Skin of body (tissue), 3 donors: ENCODE measurements around the gene CXorf65. TPM values are rescaled to one million over a fixed set of nuclear protein-coding genes. Genes with fewer than 3 reads are reported as not detected.

Experiments used
- DNase-seq: peaks from one replicate; lab custom pipeline; 2025; lab: John Stamatoyannopoulos, UW
- small RNA-seq: library from RNA; depleted of rRNA; stranded (forward); fragments of <200 nt; gene quantifications from one replicate; pipeline ENCODE3, GENCODE V24; 2014; ENCODE audit warnings: low replicate concordance
- total RNA-seq: library from RNA; depleted of rRNA; stranded (reverse); fragments of >200 nt; gene quantifications from one replicate; pipeline ENCODE4 v1.2.3, GENCODE V29; 2014

CXorf65 gene
- total RNA-seq, 1 donor from 2014 or later: not detected

DNA sequence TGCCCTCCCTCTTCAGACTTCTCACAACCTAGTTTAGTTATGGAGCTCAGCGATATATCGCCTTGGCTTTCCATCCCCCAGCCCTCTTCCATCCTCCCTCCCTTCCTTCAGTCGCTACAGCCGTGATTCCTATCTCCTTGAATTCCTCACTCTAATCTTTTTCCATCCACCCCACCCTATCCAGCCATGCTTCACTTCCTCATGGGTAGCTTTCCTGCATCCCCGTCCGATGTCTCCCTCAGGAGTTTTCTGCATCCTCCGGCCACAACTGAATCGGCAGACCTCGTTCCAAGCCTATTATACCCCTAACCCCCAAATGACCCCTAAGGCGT lies 38.9 kb downstream of the CXorf65 start:
- DNase-seq: no peak

DNA sequence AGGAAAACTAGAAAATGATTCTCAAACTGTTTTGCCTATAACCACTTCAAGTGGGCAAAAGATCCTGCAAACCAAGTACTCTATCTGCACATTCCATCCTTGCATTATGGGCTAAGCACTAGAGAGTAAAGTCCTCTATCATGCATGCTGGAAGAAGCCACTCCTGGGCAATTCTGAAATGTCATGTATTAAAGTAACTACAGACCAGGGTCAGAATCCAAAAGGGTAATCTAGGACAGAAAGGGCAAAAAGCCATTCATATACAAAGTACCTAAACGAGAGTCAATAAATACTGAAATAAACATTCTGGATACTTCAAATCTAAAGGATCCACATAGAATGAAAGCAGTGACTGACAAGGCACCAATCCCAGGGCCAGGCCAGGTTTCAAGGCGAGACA lies 39.5 kb downstream of the CXorf65 start:
- no peak for DNase-seq

DNA sequence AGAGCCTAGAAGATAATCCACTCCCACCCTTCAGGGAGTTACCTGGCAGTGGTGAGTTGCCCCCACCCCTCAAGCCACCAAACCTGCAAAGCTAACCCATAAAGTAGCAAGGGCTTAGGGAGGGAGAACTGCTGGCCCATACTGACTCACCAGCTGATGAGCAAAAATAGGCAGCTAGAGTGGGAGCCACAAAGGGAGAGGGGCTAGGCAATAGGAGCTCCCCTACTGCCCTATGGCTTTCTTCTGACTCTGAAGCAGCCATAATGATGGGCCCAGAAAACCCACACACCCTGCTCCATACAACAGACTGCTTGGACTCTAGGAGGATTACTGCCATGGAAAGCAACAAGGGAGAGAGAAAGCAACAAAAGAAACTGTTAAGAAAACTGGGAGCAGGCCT lies 46.4 kb downstream of the CXorf65 start:
- DNase-seq: no peak

DNA sequence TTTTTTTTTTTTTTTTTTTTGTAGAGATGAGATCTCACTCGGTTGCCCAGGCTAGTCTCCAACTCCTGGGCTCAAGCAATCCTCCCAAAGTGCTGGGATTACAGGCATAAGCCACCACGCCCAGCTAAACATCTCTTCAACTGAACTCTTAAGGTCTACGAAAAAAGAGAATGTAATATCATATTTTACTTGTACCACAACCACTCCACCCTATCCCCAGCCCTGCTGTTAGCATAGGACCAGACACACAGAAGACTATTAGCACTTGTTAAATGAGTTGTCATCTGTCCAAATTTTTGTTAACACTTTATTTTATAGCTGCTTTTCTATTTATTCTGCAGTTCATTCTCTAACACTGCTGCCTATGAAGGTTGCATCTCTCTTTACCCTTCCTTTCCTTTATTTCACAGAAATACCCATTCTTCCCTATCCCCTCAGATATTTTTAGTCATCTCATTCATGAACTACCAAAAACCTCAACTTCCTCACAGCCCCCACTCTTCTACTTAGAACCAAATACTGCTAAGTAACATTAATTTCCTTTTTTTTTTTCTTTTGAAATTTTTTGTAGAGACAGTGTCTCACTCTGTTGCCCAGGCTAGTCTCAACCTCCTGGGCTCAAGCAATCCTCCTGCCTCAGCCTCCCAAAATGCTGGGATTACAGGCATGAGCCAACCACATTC lies 48.6 kb downstream of the CXorf65 start:
- DNase-seq: no peak

DNA sequence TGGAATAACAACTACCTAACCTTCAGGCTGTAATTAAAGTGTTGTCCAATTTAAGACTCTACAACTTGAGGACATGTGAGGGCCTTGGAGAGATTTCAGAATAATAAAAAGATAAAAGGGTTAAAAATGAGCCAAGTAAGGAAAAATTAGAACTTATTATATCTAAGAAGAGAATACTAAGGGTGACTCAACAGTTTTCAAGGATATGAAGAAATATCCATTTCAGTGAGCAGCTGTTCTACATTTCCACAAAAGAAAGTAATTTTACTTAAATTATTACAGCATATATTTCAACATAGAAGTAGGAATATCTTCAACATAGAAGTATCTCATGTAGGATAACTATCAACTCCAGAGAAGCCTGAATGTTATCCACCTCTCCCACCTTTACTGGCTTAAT lies 49.7 kb downstream of the CXorf65 start:
- no peak for DNase-seq

Small RNA genes within 50 kb of the gene (small RNA-seq; reads per million reads assigned to genes)
- gene CXorf65: not detected

Other genes with a start within 250 kb of the CXorf65 start
- not detected for gene TEX11, start 198.0 kb downstream of the CXorf65 start, total RNA-seq
- gene SLC7A3, start 175.6 kb downstream of the CXorf65 start, total RNA-seq: 0.30 TPM
- gene SNX12, start 38.4 kb downstream of the CXorf65 start, total RNA-seq: 31.2 TPM
- 9.9 TPM for gene FOXO4, start 10.9 kb downstream of the CXorf65 start, total RNA-seq
- gene IL2RG, start 4.8 kb upstream of the CXorf65 start, total RNA-seq: 2.6 TPM
- gene MED12, start 11.9 kb upstream of the CXorf65 start, total RNA-seq: 36.4 TPM
- 1.4 TPM for gene NLGN3, start 38.1 kb upstream of the CXorf65 start, total RNA-seq
- gene GJB1, start 116.5 kb upstream of the CXorf65 start, total RNA-seq: 0.30 TPM
- gene ZMYM3, start 147.4 kb upstream of the CXorf65 start, total RNA-seq: 14.6 TPM
- gene NONO, start 176.9 kb upstream of the CXorf65 start, total RNA-seq: 258 TPM
- 10.9 TPM for gene ITGB1BP2, start 195.0 kb upstream of the CXorf65 start, total RNA-seq